OCI-LY7 (cell line): ENCODE measurements around the gene ASB8. TPM values are rescaled to one million over a fixed set of nuclear protein-coding genes. Genes with fewer than 3 reads are reported as not detected.

Experiments used
- BruUV-seq: library from RNA; stranded (reverse); fragments of 400-500 nt; replicated peaks from 2 replicates; lab custom pipeline; 2021; lab: Mats Ljungman, UMichigan
- CTCF ChIA-PET: fragments of 300-600 bp; sonication (Branson Sonifier 250); formaldehyde crosslinking; loops from one replicate; lab custom pipeline; 2022; ENCODE audit warnings: antibody characterized with exemption; ENCODE audit not compliant: unreplicated experiment; lab: Charles Lee
- POLR2A ChIA-PET: fragments of 300-600 bp; sonication (Branson Sonifier 250); formaldehyde crosslinking; loops from one replicate; lab custom pipeline; 2022; ENCODE audit warnings: antibody characterized with exemption; lab: Charles Lee
- DNase-seq: peaks from one replicate; pipeline ENCODE4 v3.0.0-alpha.2; 2015; ENCODE audit warnings: low spot score
- H2AFZ ChIP-seq: fragments of 200-600 bp; sonication (generic), shearing (Covaris generic); 2 replicates; pipeline ENCODE4 v1.6.1; 2014; ENCODE audit warnings: mild to moderate bottlenecking, antibody characterized with exemption, low read length, moderate library complexity
- H3K27ac ChIP-seq: fragments of 200-600 bp; sonication (generic); 2 replicates; pipeline ENCODE4 v1.5.1; 2014; ENCODE audit warnings: mixed run types, low read depth, mild to moderate bottlenecking, moderate library complexity, low read length, inconsistent platforms; ENCODE audit not compliant: poor library complexity, severe bottlenecking
- H3K36me3 ChIP-seq: fragments of 200-600 bp; sonication (generic); 2 replicates; pipeline ENCODE4 v1.6.1; 2014; ENCODE audit warnings: mild to moderate bottlenecking, antibody characterized with exemption, low read length, moderate library complexity, mixed read lengths; ENCODE audit not compliant: insufficient read depth
- H3K4me1 ChIP-seq: fragments of 200-600 bp; sonication (generic); 2 replicates; pipeline ENCODE4 v1.5.1; 2014; ENCODE audit warnings: mild to moderate bottlenecking, low read length; ENCODE audit not compliant: insufficient read depth, poor library complexity, severe bottlenecking
- H3K4me2 ChIP-seq: fragments of 200-600 bp; sonication (generic); 2 replicates; pipeline ENCODE4 v1.6.1; 2014; ENCODE audit warnings: mild to moderate bottlenecking, low read length
- H3K4me3 ChIP-seq: fragments of 200-600 bp; sonication (generic); 2 replicates; pipeline ENCODE4 v1.5.1; 2014; ENCODE audit warnings: mild to moderate bottlenecking, low read depth, low read length; ENCODE audit not compliant: poor library complexity, severe bottlenecking
- H3K79me2 ChIP-seq: fragments of 200-600 bp; sonication (generic); 2 replicates; pipeline ENCODE4 v1.6.1; 2016; ENCODE audit warnings: low read depth, mild to moderate bottlenecking, low read length, moderate library complexity, mixed read lengths; ENCODE audit not compliant: insufficient read depth
- H3K9me2 ChIP-seq: fragments of 200-600 bp; sonication (generic); 2 replicates; pipeline ENCODE4 v1.6.1; 2016; ENCODE audit warnings: mild to moderate bottlenecking, low read length, mixed read lengths; ENCODE audit not compliant: insufficient read depth
- H3K9me3 ChIP-seq: fragments of 200-600 bp; sonication (generic); 2 replicates; pipeline ENCODE4 v1.6.1; 2014; ENCODE audit warnings: mild to moderate bottlenecking, mixed run types, low read length, mixed read lengths
- H4K20me1 ChIP-seq: fragments of 200-600 bp; sonication (generic); 2 replicates; pipeline ENCODE4 v1.6.1; 2014; ENCODE audit warnings: mild to moderate bottlenecking, antibody characterized with exemption, low read length, moderate library complexity, mixed read lengths; ENCODE audit not compliant: insufficient read depth
- EZH2phosphoT487 ChIP-seq: fragments of 200-600 bp; sonication (generic); IDR thresholded peaks from 2 replicates; pipeline ENCODE4 v1.6.1; 2018; ENCODE audit warnings: low read depth, borderline replicate concordance, mild to moderate bottlenecking, mixed run types, antibody characterized with exemption, low read length, moderate library complexity, mixed read lengths
- intact Hi-C: fragments of 100-400 bp; cut with micrococcal nuclease; formaldehyde crosslinking; loops from one replicate; pipeline ENCODE4 v1.10.0; 2022; ENCODE audit not compliant: unreplicated experiment
- total RNA-seq, 2 experiments: library from RNA; depleted of rRNA in 1 of 2; stranded (reverse); fragments of >200 nt in 1 of 2; shearing (Covaris generic) in 1 of 2; gene quantifications; 2 replicates each; pipeline ENCODE4 v1.2.3, GENCODE V29; 2014 to 2022
- TF ChIP-seq, protein P1 (sequence below): fragments of 200-600 bp; sonication (generic); conservative IDR thresholded peaks from 2 replicates; pipeline ENCODE4 v1.5.1; 2014; ENCODE audit warnings: mild to moderate bottlenecking, antibody characterized with exemption, low read length, moderate library complexity, mixed read lengths

ASB8 gene
- total RNA-seq, 2 experiments from 2014 or later: 26.6 to 41.5 TPM

DNA sequence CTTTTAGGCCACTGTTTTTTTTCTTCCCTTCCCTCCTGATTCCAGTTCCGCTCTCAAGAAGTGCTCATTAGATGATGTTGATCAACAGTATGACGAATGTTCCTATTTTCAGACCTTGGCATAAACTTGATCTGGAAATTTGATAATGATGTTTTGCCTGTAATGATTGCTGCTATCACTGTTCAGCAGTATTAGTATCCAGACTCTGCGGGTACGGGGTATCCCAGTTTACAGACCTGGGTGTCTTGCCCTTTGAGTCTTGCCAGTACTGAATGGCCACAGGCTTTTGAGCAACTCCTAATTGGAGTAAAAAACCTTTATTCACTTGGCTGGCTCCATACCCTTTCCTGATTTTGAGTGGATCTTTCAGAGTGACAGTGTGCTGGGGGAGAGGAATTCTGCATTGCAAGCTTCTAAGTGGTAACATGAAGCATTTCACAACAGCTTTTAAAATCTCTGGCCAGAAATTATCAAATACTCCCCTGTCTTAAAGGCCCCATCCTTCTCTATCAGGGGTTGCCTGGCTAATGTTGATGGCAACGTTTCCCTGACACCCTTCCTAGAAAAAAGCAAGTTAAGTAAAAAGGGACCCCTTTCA lies 5.9 kb upstream of the ASB8 start:
- BruUV-seq: no TSS peak
- H3K9me2 ChIP-seq: no peaks in the 10 kb centered on the region
- no peak overlapping the region for H3K4me2 ChIP-seq
- ChIA-PET POLR2A (interaction anchor here (0.6 kb wide), 1 partner anchor 1455 kb away, joined by 3 read pairs; no protein-coding TSS in a partner anchor), CTCF (no interaction called here)
- peaks cover under 1% of the 10 kb centered on the region for H3K4me1 ChIP-seq
- H4K20me1 ChIP-seq: no peaks in the 10 kb centered on the region
- H3K27ac ChIP-seq: no peak overlapping the region
- no peaks in the 10 kb centered on the region for H3K36me3 ChIP-seq
- H3K79me2 ChIP-seq: no peaks in the 10 kb centered on the region
- TF ChIP-seq, protein P1, sequence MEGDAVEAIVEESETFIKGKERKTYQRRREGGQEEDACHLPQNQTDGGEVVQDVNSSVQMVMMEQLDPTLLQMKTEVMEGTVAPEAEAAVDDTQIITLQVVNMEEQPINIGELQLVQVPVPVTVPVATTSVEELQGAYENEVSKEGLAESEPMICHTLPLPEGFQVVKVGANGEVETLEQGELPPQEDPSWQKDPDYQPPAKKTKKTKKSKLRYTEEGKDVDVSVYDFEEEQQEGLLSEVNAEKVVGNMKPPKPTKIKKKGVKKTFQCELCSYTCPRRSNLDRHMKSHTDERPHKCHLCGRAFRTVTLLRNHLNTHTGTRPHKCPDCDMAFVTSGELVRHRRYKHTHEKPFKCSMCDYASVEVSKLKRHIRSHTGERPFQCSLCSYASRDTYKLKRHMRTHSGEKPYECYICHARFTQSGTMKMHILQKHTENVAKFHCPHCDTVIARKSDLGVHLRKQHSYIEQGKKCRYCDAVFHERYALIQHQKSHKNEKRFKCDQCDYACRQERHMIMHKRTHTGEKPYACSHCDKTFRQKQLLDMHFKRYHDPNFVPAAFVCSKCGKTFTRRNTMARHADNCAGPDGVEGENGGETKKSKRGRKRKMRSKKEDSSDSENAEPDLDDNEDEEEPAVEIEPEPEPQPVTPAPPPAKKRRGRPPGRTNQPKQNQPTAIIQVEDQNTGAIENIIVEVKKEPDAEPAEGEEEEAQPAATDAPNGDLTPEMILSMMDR: no peak
- TF ChIP-seq EZH2phosphoT487: no peak
- no peak overlapping the region for H2AFZ ChIP-seq
- DNase-seq: no peak
- no peak overlapping the region for H3K4me3 ChIP-seq
- intact Hi-C loops: no loop called here
- H3K9me3 ChIP-seq: no peaks in the 10 kb centered on the region

DNA sequence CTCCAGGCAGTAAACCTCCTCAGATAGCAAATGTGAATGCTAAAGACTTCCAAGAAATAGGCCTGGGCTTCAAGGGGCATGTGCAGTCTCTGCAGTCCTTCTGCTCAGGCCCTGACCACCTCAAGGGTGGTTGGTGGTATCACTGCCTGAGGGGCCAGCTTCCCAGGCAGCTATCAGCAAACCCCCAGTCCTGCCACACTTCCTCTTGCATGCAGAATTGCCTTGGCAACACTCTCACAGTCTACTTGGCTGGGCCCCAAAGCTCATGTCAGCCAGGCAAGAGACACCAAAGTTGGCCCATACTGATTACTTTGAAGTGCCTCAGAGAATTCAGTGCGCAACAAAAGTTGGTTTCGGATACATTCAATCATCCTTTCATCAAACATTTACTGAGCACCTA lies 3.5 kb upstream of the ASB8 start:
- no peak overlapping the region for H3K4me3 ChIP-seq
- peaks cover 13% of the 10 kb centered on the region for H3K4me1 ChIP-seq
- POLR2A ChIA-PET: interaction anchor here (0.7 kb wide), 1 partner anchor 10 kb away, joined by 3 read pairs; no protein-coding TSS in a partner anchor
- H3K9me3 ChIP-seq: no peaks in the 10 kb centered on the region
- peaks cover 10% of the 10 kb centered on the region for H3K79me2 ChIP-seq
- H3K36me3 ChIP-seq: no peaks in the 10 kb centered on the region
- H3K9me2 ChIP-seq: no peaks in the 10 kb centered on the region
- CTCF ChIA-PET: no interaction called here
- no peak for TF ChIP-seq EZH2phosphoT487
- TF ChIP-seq, protein P1: no peak
- BruUV-seq: no TSS peak
- H4K20me1 ChIP-seq: no peaks in the 10 kb centered on the region
- H2AFZ ChIP-seq: no peak overlapping the region
- H3K27ac ChIP-seq: no peak overlapping the region
- intact Hi-C loops: no loop called here
- H3K4me2 ChIP-seq: no peak overlapping the region
- DNase-seq: no peak

DNA sequence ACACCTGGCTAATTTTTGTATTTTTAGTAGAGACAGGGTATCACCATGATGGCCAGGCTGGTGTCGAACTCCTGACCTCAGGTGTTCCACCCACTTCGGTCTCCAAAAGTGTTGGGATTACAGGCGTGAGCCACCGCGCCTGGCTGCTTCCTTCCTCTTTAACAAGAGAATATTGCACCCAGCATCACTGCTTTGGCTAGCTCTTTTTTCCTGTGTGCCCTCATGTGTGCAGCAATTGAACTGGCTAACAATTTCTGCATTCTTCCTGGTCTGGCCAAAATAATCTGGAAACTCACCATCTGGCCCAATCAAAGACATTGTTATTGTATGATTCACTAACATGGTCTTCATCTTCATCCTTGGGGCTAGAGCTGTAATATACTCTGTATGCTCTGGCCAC lies 2.7 kb upstream of the ASB8 start:
- H3K9me2 ChIP-seq: no peaks in the 10 kb centered on the region
- H3K79me2 ChIP-seq: peaks cover 10% of the 10 kb centered on the region
- TF ChIP-seq, protein P1: no peak
- no peak for TF ChIP-seq EZH2phosphoT487
- H3K36me3 ChIP-seq: no peaks in the 10 kb centered on the region
- BruUV-seq: no TSS peak
- H4K20me1 ChIP-seq: no peaks in the 10 kb centered on the region
- intact Hi-C loops: no loop called here
- H3K4me3 ChIP-seq: no peak overlapping the region
- no peak overlapping the region for H2AFZ ChIP-seq
- H3K4me2 ChIP-seq: no peak overlapping the region
- ChIA-PET CTCF (no interaction called here), POLR2A (interaction anchor here (0.7 to 1.2 kb wide), 4 partner anchors 10 to 106 kb away, joined by 3 read pairs; no protein-coding TSS in a partner anchor)
- peaks cover 13% of the 10 kb centered on the region for H3K4me1 ChIP-seq
- DNase-seq: no peak
- H3K9me3 ChIP-seq: no peaks in the 10 kb centered on the region
- no peak overlapping the region for H3K27ac ChIP-seq
